Measurements from ENCODE around the gene ZDHHC8.

Gene ZDHHC8

GRCh38 chr22:20173772-20174171, 42.2 kb downstream of the ZDHHC8 start:
- POLR2A ChIA-PET: no interaction called here
- CTCF ChIA-PET: no interaction called here
- DNase-seq (ENCODE audit: extremely low spot score): no peak
- no peak for TF ChIP-seq CTCF (IDR thresholded peaks at IDR 0.05; ENCODE audit: control extremely low read depth, extremely low read depth, low read depth, missing control alignments)

DNA sequence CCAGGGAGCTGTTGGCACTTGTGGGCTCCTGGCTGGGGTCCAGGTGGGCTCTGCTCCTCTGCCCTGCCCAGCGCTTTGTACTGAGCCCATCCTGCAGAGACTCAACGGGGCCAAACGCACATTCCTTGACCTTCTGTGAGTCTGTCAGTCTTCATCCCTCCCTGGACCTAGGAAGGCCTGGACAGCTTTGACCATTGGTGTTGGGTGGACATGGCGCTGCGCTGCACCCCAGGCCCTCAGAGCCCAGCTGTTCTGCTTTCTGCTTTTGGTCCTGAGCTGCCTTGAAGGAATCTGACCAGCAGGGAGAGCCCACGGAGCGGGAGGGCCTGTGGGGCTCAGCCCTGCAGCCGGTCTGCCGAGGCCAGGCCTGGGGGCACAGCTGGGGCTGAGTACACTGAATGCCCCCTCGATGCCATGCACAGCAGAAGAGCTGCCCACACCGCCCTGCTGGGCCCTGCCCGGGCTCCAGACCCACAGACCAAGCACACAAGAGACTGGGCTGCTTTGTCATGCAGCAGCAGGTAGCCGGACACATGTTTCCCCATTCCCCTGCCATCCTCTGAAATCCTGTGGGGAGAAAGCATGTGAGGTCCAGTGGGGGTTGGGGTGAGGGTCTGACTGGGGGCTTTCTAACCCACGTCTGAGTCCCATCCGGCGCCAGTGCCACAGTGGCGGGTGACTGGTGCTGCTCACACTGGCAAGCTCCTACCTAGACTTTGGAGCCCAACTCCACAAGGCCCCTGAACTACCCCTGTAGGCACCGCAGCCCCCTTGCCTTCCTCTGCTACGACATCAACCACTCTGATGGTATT, 43.4 kb downstream of the ZDHHC8 start:
- CTCF ChIA-PET: interaction anchor here (1.0 to 1.2 kb wide), 2 partner anchors 16 to 83 kb away, joined by 3 to 4 read pairs; no protein-coding TSS in a partner anchor
- TF ChIP-seq CTCF (IDR thresholded peaks at IDR 0.05; ENCODE audit: control extremely low read depth, extremely low read depth, low read depth, missing control alignments): no peak
- POLR2A ChIA-PET: no interaction called here
- no peak for DNase-seq (ENCODE audit: extremely low spot score)

DNA sequence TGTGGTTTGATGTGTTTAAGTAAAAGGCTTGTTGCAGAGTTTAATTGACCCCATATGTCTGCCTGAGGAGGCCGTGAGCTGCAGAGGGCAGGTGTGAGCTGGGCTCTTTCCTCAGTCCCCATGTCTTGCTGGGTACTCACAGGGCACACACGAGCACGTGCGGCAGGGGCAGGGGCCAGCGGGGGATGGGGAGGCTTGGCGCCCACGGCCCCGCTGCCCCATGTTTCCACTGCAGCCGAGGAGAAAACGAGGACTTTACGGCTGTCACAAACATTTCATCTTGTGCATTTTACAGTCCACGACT, 43.9 kb downstream of the ZDHHC8 start:
- POLR2A ChIA-PET: no interaction called here
- TF ChIP-seq CTCF (IDR thresholded peaks at IDR 0.05; ENCODE audit: control extremely low read depth, extremely low read depth, low read depth, missing control alignments): no peak
- no peak for DNase-seq (ENCODE audit: extremely low spot score)
- CTCF ChIA-PET: interaction anchor here (1.0 to 1.2 kb wide), 2 partner anchors 16 to 82 kb away, joined by 3 to 4 read pairs; no protein-coding TSS in a partner anchor

DNA sequence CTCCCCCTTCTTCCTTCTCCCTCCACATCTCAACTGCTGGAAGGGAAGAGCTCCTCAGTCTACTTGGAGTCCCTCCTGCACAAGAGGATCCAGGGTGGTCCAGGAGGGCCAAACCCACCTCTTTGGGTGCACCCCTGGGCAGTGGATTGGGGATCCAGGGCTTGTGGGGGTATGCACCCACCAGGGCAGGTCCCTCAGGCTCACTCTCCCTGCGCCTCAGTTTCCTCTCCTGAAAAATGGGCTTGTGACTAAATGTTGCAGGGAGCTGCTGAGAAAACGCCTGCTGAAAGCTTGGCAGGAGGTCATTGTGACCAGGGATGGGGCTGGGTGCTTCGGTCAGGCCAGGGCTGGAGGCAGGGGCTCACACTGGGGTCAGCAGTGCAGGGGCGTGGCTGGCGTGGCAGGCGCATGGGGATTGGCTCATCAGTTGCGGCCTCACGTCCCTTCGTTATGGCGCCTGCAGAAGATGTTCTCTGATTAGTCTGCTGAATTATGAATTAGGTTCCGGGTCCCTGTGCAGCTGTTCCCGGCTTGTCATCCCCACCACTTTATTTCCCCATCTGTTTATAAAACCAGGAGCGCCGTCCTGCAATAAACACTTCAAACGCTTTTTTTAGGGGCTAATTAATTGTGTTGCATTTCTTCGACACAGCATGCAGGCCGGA, 44.9 kb downstream of the ZDHHC8 start:
- no peak for TF ChIP-seq CTCF (IDR thresholded peaks at IDR 0.05; ENCODE audit: control extremely low read depth, extremely low read depth, low read depth, missing control alignments)
- CTCF ChIA-PET: interaction anchor here (1.0 kb wide), 1 partner anchor 81 kb away, joined by 4 read pairs; no protein-coding TSS in a partner anchor
- POLR2A ChIA-PET: no interaction called here
- no peak for DNase-seq (ENCODE audit: extremely low spot score)

DNA sequence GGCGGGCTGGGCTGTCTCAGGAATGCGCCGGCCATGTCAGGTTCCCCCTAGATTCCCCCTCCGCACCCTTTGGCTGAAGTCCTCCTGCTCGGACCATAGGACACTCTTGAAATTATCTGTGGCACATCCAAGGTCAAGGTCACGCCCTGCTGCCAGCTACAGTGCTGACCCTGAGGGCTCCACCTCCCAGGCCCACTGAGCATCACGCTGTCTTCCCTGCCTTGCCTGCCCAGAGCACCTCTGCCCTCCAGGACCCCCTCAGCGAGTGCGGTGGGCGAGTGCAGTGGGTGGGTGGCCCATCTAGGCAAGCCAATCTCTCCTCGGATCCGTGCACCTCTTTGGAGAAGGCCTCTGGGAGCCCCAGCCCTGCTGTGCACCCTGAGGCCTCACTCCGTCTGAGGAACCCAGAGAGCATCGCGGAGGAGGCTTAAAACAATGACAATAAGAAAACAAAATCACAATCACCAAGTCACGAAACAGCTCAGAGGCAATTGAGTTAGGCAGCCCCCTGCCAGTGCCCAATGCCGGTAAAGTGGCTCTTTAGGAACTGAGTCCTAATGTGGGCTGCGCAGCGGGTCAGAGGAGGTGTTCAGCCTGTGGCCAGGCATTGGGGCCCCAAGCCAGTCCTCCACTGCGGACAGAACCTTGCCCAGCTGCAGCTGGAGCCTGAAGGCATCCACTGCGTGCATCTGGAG, 45.8 kb downstream of the ZDHHC8 start:
- POLR2A ChIA-PET: no interaction called here
- CTCF ChIA-PET: no interaction called here
- no peak for DNase-seq (ENCODE audit: extremely low spot score)
- no peak for TF ChIP-seq CTCF (IDR thresholded peaks at IDR 0.05; ENCODE audit: control extremely low read depth, extremely low read depth, low read depth, missing control alignments)

- no peak for TF ChIP-seq CTCF (IDR thresholded peaks at IDR 0.05; ENCODE audit: control extremely low read depth, extremely low read depth, low read depth, missing control alignments)
- DNase-seq (ENCODE audit: extremely low spot score): no peak
- ChIA-PET POLR2A (no interaction called here), CTCF (no interaction called here)
Measured at GRCh38 chr22:20178075-20178914, 46.7 kb downstream of the ZDHHC8 start.
